Measurements from ENCODE around the gene PKNOX2. TPM values are rescaled to one million over a fixed set of nuclear protein-coding genes. Genes with fewer than 3 reads are reported as not detected.

The PKNOX2 gene
- total RNA-seq, 1 donor from 2014 or later = 3.4 TPM

- intact Hi-C loops (cut with DNase I) = no loop called here
- Histone ChIP-seq H3K36me3 (no peaks in the 10 kb centered on the region), H3K27ac (no peak overlapping the region), H3K4me1 (no peaks in the 10 kb centered on the region), H3K9me3 (no peaks in the 10 kb centered on the region), H3K27me3 (no peaks in the 10 kb centered on the region), H3K4me3 (no peak overlapping the region)
- TF ChIP-seq POLR2A (IDR thresholded peaks at IDR 0.05) (no peak), CTCF (IDR thresholded peaks at IDR 0.05) (no peak), POLR2AphosphoS5 (IDR thresholded peaks at IDR 0.05; ENCODE audit: insufficient read depth in 1 of 2, low read depth in 1 of 2) (no peak)
- no peak for DNase-seq (ENCODE audit: extremely low spot score in 2 of 2)
Measured at GRCh38 chr11:125325196-125325595, 160.6 kb downstream of the PKNOX2 start.

- no peak for TF ChIP-seq CTCF (IDR thresholded peaks at IDR 0.05)
- no peaks in the 10 kb centered on the region for H3K36me3 ChIP-seq
- no peak overlapping the region for H3K4me3 ChIP-seq
- no peak for DNase-seq (ENCODE audit: extremely low spot score in 2 of 2)
- no peak overlapping the region for H3K27ac ChIP-seq
- H3K4me1 ChIP-seq = no peaks in the 10 kb centered on the region
- intact Hi-C loops (cut with DNase I) = no loop called here
- no peaks in the 10 kb centered on the region for H3K27me3 ChIP-seq
- H3K9me3 ChIP-seq = no peaks in the 10 kb centered on the region
Measured at GRCh38 chr11:125326126-125326525, 161.6 kb downstream of the PKNOX2 start.

- DNase-seq (ENCODE audit: extremely low spot score in 2 of 2) = no peak
- intact Hi-C loops (cut with DNase I) = no loop called here
Measured at GRCh38 chr11:125327518-125328224, 163.1 kb downstream of the PKNOX2 start.

GRCh38 chr11:125328225-125328580 is 163.7 kb downstream of the PKNOX2 start:
- no peaks in the 10 kb centered on the region for H3K36me3 ChIP-seq
- H3K4me3 ChIP-seq = no peak overlapping the region
- TF ChIP-seq POLR2A (IDR thresholded peaks at IDR 0.05) (no peak), CTCF (IDR thresholded peaks at IDR 0.05) (no peak), POLR2AphosphoS5 (IDR thresholded peaks at IDR 0.05; ENCODE audit: insufficient read depth in 1 of 2, low read depth in 1 of 2) (no peak)
- H3K27ac ChIP-seq = no peak overlapping the region
- no peak for DNase-seq (ENCODE audit: extremely low spot score in 2 of 2)
- no peaks in the 10 kb centered on the region for H3K4me1 ChIP-seq
- H3K9me3 ChIP-seq = no peaks in the 10 kb centered on the region
- H3K27me3 ChIP-seq = no peaks in the 10 kb centered on the region
- intact Hi-C loops (cut with DNase I) = no loop called here

More at GRCh38 chr11:125327518-125328224, 163.1 kb downstream of the PKNOX2 start:
- Histone ChIP-seq H3K36me3 (no peaks in the 10 kb centered on the region), H3K4me1 (no peaks in the 10 kb centered on the region), H3K27me3 (no peaks in the 10 kb centered on the region), H3K4me3 (no peak overlapping the region), H3K27ac (no peak overlapping the region), H3K9me3 (no peaks in the 10 kb centered on the region)
- TF ChIP-seq POLR2A (IDR thresholded peaks at IDR 0.05) (no peak), CTCF (IDR thresholded peaks at IDR 0.05) (no peak), POLR2AphosphoS5 (IDR thresholded peaks at IDR 0.05; ENCODE audit: insufficient read depth in 1 of 2, low read depth in 1 of 2) (no peak)

GRCh38 chr11:125329786-125330185 is 165.2 kb downstream of the PKNOX2 start:
- Histone ChIP-seq H3K36me3 (no peaks in the 10 kb centered on the region), H3K4me3 (no peak overlapping the region), H3K9me3 (no peaks in the 10 kb centered on the region), H3K4me1 (no peaks in the 10 kb centered on the region), H3K27me3 (no peaks in the 10 kb centered on the region), H3K27ac (no peak overlapping the region)
- TF ChIP-seq CTCF (IDR thresholded peaks at IDR 0.05) = no peak
- no peak for TF ChIP-seq POLR2A (IDR thresholded peaks at IDR 0.05)
- TF ChIP-seq POLR2AphosphoS5 (IDR thresholded peaks at IDR 0.05; ENCODE audit: insufficient read depth in 1 of 2, low read depth in 1 of 2) = no peak
- no peak for DNase-seq (ENCODE audit: extremely low spot score in 2 of 2)
- intact Hi-C loops (cut with DNase I) = no loop called here

Data from vagina (tissue), 2 donors.